Measurements from ENCODE around the gene CUX1. TPM values are rescaled to one million over a fixed set of nuclear protein-coding genes. Genes with fewer than 3 reads are reported as not detected.

The CUX1 gene
- total RNA-seq, 4 donors from 2014 or later: 52.5 to 93.6 (median 63.7) TPM

DNA sequence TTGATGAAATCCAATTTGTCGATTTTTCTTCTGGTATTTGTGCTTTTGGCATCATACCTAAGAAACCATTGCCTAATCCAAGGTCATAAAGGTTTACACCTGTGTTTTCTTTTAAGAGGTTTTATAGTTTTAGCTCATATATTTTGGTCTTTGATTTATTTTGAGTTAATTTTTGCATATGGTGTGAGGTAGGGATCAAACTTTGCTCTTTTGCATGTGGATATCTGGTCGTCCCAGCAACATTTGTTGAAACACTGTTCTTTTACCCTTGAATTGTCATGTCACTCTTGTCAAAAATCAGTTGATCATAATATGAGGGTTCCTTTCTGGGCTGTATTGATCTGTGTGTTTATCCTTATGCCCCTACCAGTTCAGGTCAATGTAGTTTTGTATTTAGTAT, 236.7 kb downstream of the CUX1 start:
- DNase-seq (ENCODE audit: low spot score in 2 of 2): no peak
- H3K36me3 ChIP-seq: no peaks in the 10 kb centered on the region
- TF ChIP-seq EP300 (IDR thresholded peaks at IDR 0.05) (no peak), POLR2A (IDR thresholded peaks at IDR 0.05) (no peak)
- TF ChIP-seq, protein P1, sequence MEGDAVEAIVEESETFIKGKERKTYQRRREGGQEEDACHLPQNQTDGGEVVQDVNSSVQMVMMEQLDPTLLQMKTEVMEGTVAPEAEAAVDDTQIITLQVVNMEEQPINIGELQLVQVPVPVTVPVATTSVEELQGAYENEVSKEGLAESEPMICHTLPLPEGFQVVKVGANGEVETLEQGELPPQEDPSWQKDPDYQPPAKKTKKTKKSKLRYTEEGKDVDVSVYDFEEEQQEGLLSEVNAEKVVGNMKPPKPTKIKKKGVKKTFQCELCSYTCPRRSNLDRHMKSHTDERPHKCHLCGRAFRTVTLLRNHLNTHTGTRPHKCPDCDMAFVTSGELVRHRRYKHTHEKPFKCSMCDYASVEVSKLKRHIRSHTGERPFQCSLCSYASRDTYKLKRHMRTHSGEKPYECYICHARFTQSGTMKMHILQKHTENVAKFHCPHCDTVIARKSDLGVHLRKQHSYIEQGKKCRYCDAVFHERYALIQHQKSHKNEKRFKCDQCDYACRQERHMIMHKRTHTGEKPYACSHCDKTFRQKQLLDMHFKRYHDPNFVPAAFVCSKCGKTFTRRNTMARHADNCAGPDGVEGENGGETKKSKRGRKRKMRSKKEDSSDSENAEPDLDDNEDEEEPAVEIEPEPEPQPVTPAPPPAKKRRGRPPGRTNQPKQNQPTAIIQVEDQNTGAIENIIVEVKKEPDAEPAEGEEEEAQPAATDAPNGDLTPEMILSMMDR (IDR thresholded peaks at IDR 0.05): no peak
- H3K27me3 ChIP-seq: no peaks in the 10 kb centered on the region
- peaks cover 6% of the 10 kb centered on the region for H3K9me3 ChIP-seq
- no peaks in the 10 kb centered on the region for H3K4me1 ChIP-seq
- no peak overlapping the region for H3K4me3 ChIP-seq
- no peak overlapping the region for H3K27ac ChIP-seq
- 97% methylated on average over 2 of the region's 2 CpGs for WGBS

DNA sequence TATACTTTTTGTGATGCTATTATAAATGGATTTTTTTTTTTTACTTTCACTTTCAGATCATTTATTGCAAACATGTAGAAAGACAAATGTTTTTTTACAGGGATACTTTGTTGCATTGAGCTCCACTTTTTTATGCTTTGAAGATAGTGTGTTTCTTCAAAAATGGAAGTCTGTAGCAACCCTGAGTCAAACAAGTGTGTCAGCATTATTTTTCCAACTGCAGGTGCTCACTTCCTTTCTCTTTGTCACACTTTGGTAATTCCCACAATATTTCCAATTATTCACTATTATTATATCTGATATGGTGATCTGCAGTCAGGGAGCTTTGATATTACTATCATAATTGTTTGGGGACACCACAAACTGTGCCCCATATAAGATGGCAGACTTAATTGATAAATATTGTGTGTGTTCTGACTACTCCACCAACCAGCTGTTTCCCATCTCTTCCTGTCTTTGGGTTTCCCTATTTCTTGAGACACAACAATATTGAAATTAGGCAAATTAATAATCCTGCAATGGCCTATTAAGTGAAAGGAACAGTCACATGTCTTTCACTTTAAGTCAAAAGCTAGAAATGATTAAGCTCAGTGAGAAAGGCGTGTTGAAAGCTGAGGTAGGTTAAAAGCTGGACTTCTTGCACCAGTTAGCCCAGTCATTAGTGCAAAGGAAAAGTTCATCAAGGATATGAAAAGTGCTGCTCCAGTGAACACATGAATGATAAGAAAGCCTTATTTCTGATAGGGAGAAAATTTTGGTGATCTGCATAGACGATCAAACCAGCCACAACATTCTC, 238.0 kb downstream of the CUX1 start:
- no peak for DNase-seq (ENCODE audit: low spot score in 2 of 2)
- no peaks in the 10 kb centered on the region for H3K4me1 ChIP-seq
- H3K9me3 ChIP-seq: peaks cover 6% of the 10 kb centered on the region
- H3K36me3 ChIP-seq: no peaks in the 10 kb centered on the region
- H3K27me3 ChIP-seq: no peaks in the 10 kb centered on the region
- H3K27ac ChIP-seq: no peak overlapping the region
- 93% methylated on average over 2 of the region's 2 CpGs for WGBS
- no peak overlapping the region for H3K4me3 ChIP-seq
- no peak for TF ChIP-seq POLR2AphosphoS5 (IDR thresholded peaks at IDR 0.05)
- TF ChIP-seq POLR2A (IDR thresholded peaks at IDR 0.05): no peak
- TF ChIP-seq, protein P1 (IDR thresholded peaks at IDR 0.05): no peak
- TF ChIP-seq EP300 (IDR thresholded peaks at IDR 0.05): no peak

DNA sequence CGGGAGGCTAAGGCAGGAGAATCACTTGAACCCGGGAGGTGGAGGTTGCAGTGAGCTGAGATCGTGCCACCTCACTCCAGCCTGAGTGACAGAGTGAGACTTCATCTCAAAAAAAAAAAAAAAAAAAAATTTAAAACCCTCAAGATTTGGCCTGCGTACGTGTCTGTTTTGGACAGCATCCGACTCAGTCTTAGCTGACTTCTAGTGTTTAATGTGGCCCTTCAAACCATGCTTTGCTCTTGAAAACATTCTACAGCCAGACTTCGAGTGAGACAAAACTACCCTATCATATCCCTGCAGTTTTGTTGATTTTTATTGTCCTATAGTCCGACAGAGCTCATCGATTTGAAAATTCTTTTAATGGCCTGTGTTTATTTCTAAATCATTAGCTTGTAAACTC, 242.1 kb downstream of the CUX1 start:
- Histone ChIP-seq H3K4me3 (no peak overlapping the region), H3K27ac (no peak overlapping the region), H3K36me3 (no peaks in the 10 kb centered on the region), H3K27me3 (no peaks in the 10 kb centered on the region), H3K9me3 (no peaks in the 10 kb centered on the region), H3K4me1 (peaks cover 11% of the 10 kb centered on the region)
- WGBS: 94% methylated on average over 9 of the region's 9 CpGs
- DNase-seq (ENCODE audit: low spot score in 2 of 2): no peak
- TF ChIP-seq EP300 (IDR thresholded peaks at IDR 0.05) (no peak), POLR2A (IDR thresholded peaks at IDR 0.05) (no peak), POLR2AphosphoS5 (IDR thresholded peaks at IDR 0.05) (no peak)
- TF ChIP-seq, protein P1 (IDR thresholded peaks at IDR 0.05): no peak

DNA sequence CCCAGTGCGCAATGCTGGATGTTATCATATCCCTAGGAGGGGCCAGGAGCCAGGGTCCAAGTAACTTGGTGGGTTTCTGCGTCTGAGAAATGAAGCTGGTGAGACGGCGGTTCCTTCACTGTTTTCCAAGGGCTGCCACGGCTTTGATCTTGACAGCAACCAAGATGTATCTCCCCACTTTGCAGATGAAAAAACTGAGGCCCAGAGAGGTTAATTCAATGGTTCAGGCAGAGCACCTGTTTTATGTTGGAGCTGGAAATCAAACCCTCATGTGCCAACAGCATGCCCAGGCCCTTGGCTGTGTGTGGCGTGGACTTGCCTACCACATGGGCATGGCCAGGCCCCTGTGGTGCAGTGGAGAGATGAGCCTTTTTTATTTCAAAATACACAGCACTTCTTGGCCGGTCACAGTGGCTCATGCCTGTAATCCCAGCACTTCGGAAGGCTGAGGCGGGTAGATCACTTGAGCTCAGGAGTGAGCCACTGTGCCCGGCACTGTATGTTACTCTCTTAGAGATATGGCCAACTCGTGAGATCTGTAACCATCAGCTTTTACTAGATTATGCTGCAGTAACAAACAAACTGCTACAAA, 244.0 kb downstream of the CUX1 start:
- Histone ChIP-seq H3K9me3 (no peaks in the 10 kb centered on the region), H3K27ac (no peak overlapping the region), H3K36me3 (no peaks in the 10 kb centered on the region), H3K4me3 (no peak overlapping the region), H3K27me3 (no peaks in the 10 kb centered on the region), H3K4me1 (peaks cover 19% of the 10 kb centered on the region)
- WGBS: 97% methylated on average over 7 of the region's 11 CpGs
- no peak for DNase-seq (ENCODE audit: low spot score in 2 of 2)
- TF ChIP-seq POLR2AphosphoS5 (IDR thresholded peaks at IDR 0.05) (no peak), EP300 (IDR thresholded peaks at IDR 0.05) (no peak), POLR2A (IDR thresholded peaks at IDR 0.05) (no peak)
- TF ChIP-seq, protein P1 (IDR thresholded peaks at IDR 0.05): no peak

DNA sequence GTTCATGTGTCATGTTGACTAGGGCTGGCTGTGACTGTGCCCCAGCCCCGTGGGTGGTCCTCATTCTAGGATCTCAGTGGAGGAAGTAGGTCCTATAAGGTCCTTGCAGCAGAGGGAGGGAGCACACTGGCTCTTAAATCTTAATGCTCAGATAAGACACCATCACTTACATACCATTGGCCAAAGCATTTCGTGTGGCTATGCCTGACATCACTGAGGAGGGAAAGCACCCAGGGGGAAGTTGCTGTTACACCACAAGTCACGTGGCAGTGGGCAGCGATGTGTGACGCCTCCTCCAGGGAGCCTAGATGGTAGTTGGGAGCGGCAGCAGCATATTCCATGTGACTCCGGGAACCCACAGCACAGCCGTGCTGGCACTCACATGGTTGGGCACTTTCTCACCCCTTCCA, 244.6 kb downstream of the CUX1 start:
- WGBS: 96% methylated on average over 7 of the region's 8 CpGs
- Histone ChIP-seq H3K9me3 (no peaks in the 10 kb centered on the region), H3K36me3 (no peaks in the 10 kb centered on the region), H3K27me3 (no peaks in the 10 kb centered on the region), H3K27ac (no peak overlapping the region), H3K4me1 (peaks cover 19% of the 10 kb centered on the region), H3K4me3 (no peak overlapping the region)
- no peak for TF ChIP-seq EP300 (IDR thresholded peaks at IDR 0.05)
- no peak for TF ChIP-seq POLR2A (IDR thresholded peaks at IDR 0.05)
- TF ChIP-seq, protein P1 (IDR thresholded peaks at IDR 0.05): no peak
- TF ChIP-seq POLR2AphosphoS5 (IDR thresholded peaks at IDR 0.05): no peak
- DNase-seq (ENCODE audit: low spot score in 2 of 2): no peak

Measured in suprapubic skin (tissue), 4 donors.